Body of pancreas (tissue), 4 donors: ENCODE measurements around the gene FOXE3.

Experiments used
- CTCF ChIP-seq, 7 experiments: fragments of 450-650 bp in 4 of 7; fragments of 200-600 bp in 3 of 7; sonication (generic) in 3 of 7; IDR thresholded peaks; one replicate each; pipeline ENCODE4 v1.5.1; 2016 to 2019; ENCODE audit warnings: antibody characterized with exemption in 7 of 7
- POLR2A ChIP-seq, 3 donors: fragments of 450-650 bp; IDR thresholded peaks; one replicate each; pipeline ENCODE4 v1.6.1; 2016; ENCODE audit warnings: antibody characterized with exemption in 3 of 3, mild to moderate bottlenecking in 2 of 3

- TF ChIP-seq CTCF (IDR thresholded peaks at IDR 0.05) (no peak), POLR2A (IDR thresholded peaks at IDR 0.05) (no peak)
Measured at GRCh38 chr1:47409311-47410067, 6.6 kb upstream of the FOXE3 start.
